OCI-LY1 (cell line): Measurements from ENCODE around the gene ADAM22.

Experiments
- CTCF ChIP-seq: fragments of 200-600 bp; sonication (generic), shearing (Covaris generic); IDR thresholded peaks from 2 replicates; pipeline ENCODE4 v1.5.1; 2017; ENCODE audit warnings: mild to moderate bottlenecking, antibody characterized with exemption, low read length, moderate library complexity, mixed read lengths
- EZH2 ChIP-seq: fragments of 200-600 bp; sonication (generic), shearing (Covaris generic); IDR thresholded peaks from 2 replicates; pipeline ENCODE4 v1.8.0; 2017; ENCODE audit warnings: borderline replicate concordance, mixed run types, mild to moderate bottlenecking, antibody characterized with exemption, low read length, moderate library complexity, mixed read lengths

- TF ChIP-seq CTCF, result no peak
- no peak for TF ChIP-seq EZH2
Observed at GRCh38 chr7:88244258-88244657, 310.2 kb downstream of the ADAM22 start.
